ENCODE data around the gene ERC2. TPM values are rescaled to one million over a fixed set of nuclear protein-coding genes. Genes with fewer than 3 reads are reported as not detected.

Gene ERC2
- total RNA-seq, 1 donor from 2014 or later = 0.99 TPM

GRCh38 chr3:56260262-56260661, 208.0 kb downstream of the ERC2 start:
- Histone ChIP-seq H3K27ac (replicated peaks) (no peak overlapping the region), H3K4me3 (no peak overlapping the region), H3K27me3 (ENCODE audit: low read depth) (peaks cover 23% of the 10 kb centered on the region), H3K36me3 (no peaks in the 10 kb centered on the region), H3K4me1 (no peaks in the 10 kb centered on the region), H3K9me3 (replicated peaks) (peaks cover 11% of the 10 kb centered on the region)
- intact Hi-C loops (cut with micrococcal nuclease) = no loop called here
- TF ChIP-seq CTCF (IDR thresholded peaks at IDR 0.05; ENCODE audit: borderline replicate concordance) = no peak
- no peak for DNase-seq

DNA sequence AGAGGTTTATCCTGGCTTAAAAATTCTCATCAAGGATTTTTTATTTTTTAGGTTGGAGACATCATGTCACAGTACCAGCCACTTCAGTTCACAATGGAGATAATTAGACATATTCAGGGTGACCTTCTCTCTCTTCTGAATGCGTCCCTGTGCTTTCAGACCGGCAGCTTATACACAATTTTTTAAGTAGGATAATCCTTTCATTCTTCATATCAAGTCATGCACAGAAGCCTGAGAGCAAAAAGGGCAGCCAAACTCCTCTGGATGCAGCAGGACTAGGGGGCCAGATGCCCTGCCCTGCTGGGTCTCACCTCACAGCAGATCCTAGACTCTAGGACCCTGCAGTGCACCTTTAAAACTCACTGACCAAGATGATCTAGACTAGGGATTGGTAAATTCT, 210.4 kb downstream of the ERC2 start:
- no peaks in the 10 kb centered on the region for H3K36me3 ChIP-seq
- intact Hi-C loops (cut with micrococcal nuclease) = no loop called here
- DNase-seq = no peak
- no peak overlapping the region for H3K27ac ChIP-seq (replicated peaks)
- H3K9me3 ChIP-seq (replicated peaks) = peaks cover 5% of the 10 kb centered on the region
- no peaks in the 10 kb centered on the region for H3K4me1 ChIP-seq
- H3K4me3 ChIP-seq = no peak overlapping the region
- TF ChIP-seq CTCF (IDR thresholded peaks at IDR 0.05; ENCODE audit: borderline replicate concordance) = no peak
- H3K27me3 ChIP-seq (ENCODE audit: low read depth) = peaks cover 30% of the 10 kb centered on the region

- intact Hi-C loops (cut with micrococcal nuclease) = no loop called here
- no peak for TF ChIP-seq CTCF (IDR thresholded peaks at IDR 0.05; ENCODE audit: borderline replicate concordance)
- no peak for DNase-seq
- no peaks in the 10 kb centered on the region for H3K9me3 ChIP-seq (replicated peaks)
- no peak overlapping the region for H3K4me3 ChIP-seq
- no peak overlapping the region for H3K27ac ChIP-seq (replicated peaks)
- H3K36me3 ChIP-seq = no peaks in the 10 kb centered on the region
- H3K27me3 ChIP-seq (ENCODE audit: low read depth) = peaks cover 25% of the 10 kb centered on the region
- no peaks in the 10 kb centered on the region for H3K4me1 ChIP-seq
These were observed 213.4 kb downstream of the ERC2 start for GRCh38 chr3:56254835-56255234.

DNA sequence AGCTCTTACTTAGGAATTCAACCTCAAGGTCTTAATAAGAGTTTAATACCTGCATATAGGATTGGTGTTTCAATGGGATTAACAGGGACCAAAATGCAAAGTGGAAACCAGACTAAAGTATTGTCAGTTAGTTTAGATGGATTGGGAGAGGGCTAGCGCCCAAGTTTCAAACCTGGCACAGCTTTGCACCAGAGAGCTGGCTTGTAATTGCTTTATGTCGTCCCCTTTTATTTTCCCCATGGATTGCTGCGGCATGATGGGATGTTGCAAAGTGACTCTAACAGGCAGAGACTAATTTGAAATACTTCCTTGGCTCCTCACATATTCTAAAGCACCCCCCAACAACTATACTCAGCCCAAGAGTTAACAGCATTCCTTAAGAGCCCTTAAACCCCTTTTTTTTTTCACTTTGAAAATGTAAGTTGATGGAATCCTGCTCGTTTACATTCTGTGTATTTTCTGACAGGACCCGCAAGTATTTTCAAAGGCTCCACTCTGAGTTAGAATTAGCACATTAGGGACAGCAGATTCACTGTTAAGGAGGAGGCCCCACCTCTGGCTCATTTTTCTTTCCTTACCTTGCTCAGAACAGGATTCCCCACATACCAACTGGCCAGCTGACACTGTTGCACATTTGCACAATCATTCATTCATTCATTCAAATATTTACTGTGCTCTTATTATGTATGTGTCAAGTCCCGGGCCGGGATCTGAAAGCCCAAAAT, 214.2 kb downstream of the ERC2 start:
- intact Hi-C loops (cut with micrococcal nuclease) = no loop called here
- no peaks in the 10 kb centered on the region for H3K36me3 ChIP-seq
- no peaks in the 10 kb centered on the region for H3K9me3 ChIP-seq (replicated peaks)
- H3K4me1 ChIP-seq = no peaks in the 10 kb centered on the region
- H3K27me3 ChIP-seq (ENCODE audit: low read depth) = peaks cover 25% of the 10 kb centered on the region
- DNase-seq = no peak
- no peak overlapping the region for H3K4me3 ChIP-seq
- no peak overlapping the region for H3K27ac ChIP-seq (replicated peaks)
- no peak for TF ChIP-seq CTCF (IDR thresholded peaks at IDR 0.05; ENCODE audit: borderline replicate concordance)

DNA sequence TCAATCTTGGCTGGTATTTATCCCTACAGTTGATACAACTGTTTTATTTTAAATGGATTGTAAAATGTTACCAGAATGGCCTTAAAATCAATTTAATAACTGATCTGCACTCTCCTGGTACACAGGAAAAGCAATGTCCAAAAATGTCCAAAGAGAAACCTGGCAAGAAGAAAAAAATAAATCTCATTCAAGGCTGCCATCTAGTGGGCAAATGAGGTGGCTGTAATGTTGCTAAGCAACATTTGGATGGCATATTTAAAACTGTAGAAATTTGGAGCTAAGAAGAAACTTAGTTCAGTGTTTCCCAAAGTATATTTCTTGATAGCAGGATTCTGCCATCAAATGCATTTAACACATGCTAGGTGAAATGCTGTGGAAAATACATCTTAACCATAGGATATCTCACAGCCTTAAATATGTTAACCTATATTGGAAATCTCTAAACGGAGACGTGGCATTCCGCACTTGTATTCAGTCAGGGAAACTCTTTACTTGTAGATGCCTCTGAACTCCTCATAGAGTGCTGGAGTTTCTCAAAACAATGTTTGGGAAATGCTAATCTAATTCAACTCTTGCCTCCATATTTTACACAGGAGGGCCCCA, 216.8 kb downstream of the ERC2 start:
- intact Hi-C loops (cut with micrococcal nuclease) = no loop called here
- Histone ChIP-seq H3K36me3 (no peaks in the 10 kb centered on the region), H3K27ac (replicated peaks) (no peak overlapping the region), H3K9me3 (replicated peaks) (no peaks in the 10 kb centered on the region), H3K4me3 (no peak overlapping the region), H3K27me3 (ENCODE audit: low read depth) (peaks cover 17% of the 10 kb centered on the region), H3K4me1 (no peaks in the 10 kb centered on the region)
- DNase-seq = no peak
- peak; percentile 82 for TF ChIP-seq CTCF (IDR thresholded peaks at IDR 0.05; ENCODE audit: borderline replicate concordance)
